H4 (cell line): ENCODE measurements around the gene SEMA3E. TPM values are rescaled to one million over a fixed set of nuclear protein-coding genes. Genes with fewer than 3 reads are reported as not detected.
"Not testable (repeated sequence)": the region's sequence is repeated elsewhere in the genome, so short reads cannot be mapped to it uniquely, and the experiment has no call there.

Experiments used
- DNase-seq: peaks from one replicate; pipeline ENCODE4 v3.0.0-alpha.2; 2015; ENCODE audit warnings: low spot score
- total RNA-seq: library from RNA; depleted of rRNA; stranded (reverse); fragments of >200 nt; shearing (Covaris generic); gene quantifications from 2 replicates; pipeline ENCODE4 v1.2.3, GENCODE V29; 2014

Gene SEMA3E
- total RNA-seq, 1 experiment from 2014 or later: 9.4 TPM

- no peak for DNase-seq
Observed at GRCh38 chr7:83486957-83487356, 162.0 kb downstream of the SEMA3E start.

GRCh38 chr7:83486536-83486935, 162.4 kb downstream of the SEMA3E start:
- no peak for DNase-seq

GRCh38 chr7:83484826-83485225, 164.1 kb downstream of the SEMA3E start:
- no peak for DNase-seq

- no peak for DNase-seq
Observed at GRCh38 chr7:83484266-83484665, 164.7 kb downstream of the SEMA3E start.

- DNase-seq: no peak
Observed at GRCh38 chr7:83478616-83479015, 170.3 kb downstream of the SEMA3E start.

- DNase-seq: no peak
Observed at GRCh38 chr7:83476511-83477050, 172.4 kb downstream of the SEMA3E start.

- DNase-seq: no peak
Observed at GRCh38 chr7:83475420-83475819, 173.5 kb downstream of the SEMA3E start.

- DNase-seq: no peak
Observed at GRCh38 chr7:83472376-83472775, 176.6 kb downstream of the SEMA3E start.

GRCh38 chr7:83469491-83469890, 179.4 kb downstream of the SEMA3E start:
- DNase-seq: no peak

GRCh38 chr7:83469076-83469475, 179.9 kb downstream of the SEMA3E start:
- DNase-seq: peak; percentile 43

GRCh38 chr7:83468251-83468739, 180.6 kb downstream of the SEMA3E start:
- peak; percentile 99 for DNase-seq

- no peak for DNase-seq
Observed at GRCh38 chr7:83467493-83467892, 181.4 kb downstream of the SEMA3E start.

- no peak for DNase-seq
Observed at GRCh38 chr7:83466956-83467355, 182.0 kb downstream of the SEMA3E start.

GRCh38 chr7:83466187-83466923, 182.6 kb downstream of the SEMA3E start:
- no peak for DNase-seq

- DNase-seq: no peak
Observed at GRCh38 chr7:83465643-83466042, 183.3 kb downstream of the SEMA3E start.

GRCh38 chr7:83461820-83462219, 187.1 kb downstream of the SEMA3E start:
- not testable (repeated sequence) for DNase-seq

- DNase-seq: not testable (repeated sequence)
Observed at GRCh38 chr7:83459930-83460653, 188.8 kb downstream of the SEMA3E start.

GRCh38 chr7:83459101-83459929, 189.6 kb downstream of the SEMA3E start:
- not testable (repeated sequence) for DNase-seq

GRCh38 chr7:83457022-83457892, 191.7 kb downstream of the SEMA3E start:
- no peak for DNase-seq

- DNase-seq: no peak
Observed at GRCh38 chr7:83456413-83456812, 192.5 kb downstream of the SEMA3E start.

- DNase-seq: no peak
Observed at GRCh38 chr7:83455612-83456011, 193.3 kb downstream of the SEMA3E start.
